H54 (cell line): ENCODE data around the gene GJA3.
"Not testable (repeated sequence)": the region's sequence is repeated elsewhere in the genome, so short reads cannot be mapped to it uniquely, and the experiment has no call there.

Source experiments
- DNase-seq: peaks from one replicate; pipeline ENCODE4 v3.0.0; 2011; ENCODE audit warnings: low spot score, mixed read lengths; ENCODE audit not compliant: insufficient read length
- FAIRE-seq: peaks from 3 replicates; lab custom pipeline; 2011; peaks lifted over from hg19 to GRCh38; lab: Jason Lieb, UNC
- POLR2A ChIP-seq: IDR thresholded peaks from 2 replicates; pipeline ENCODE4 v1.6.1; 2011; ENCODE audit warnings: low read depth, mild to moderate bottlenecking, low read length

The GJA3 gene

GRCh38 chr13:20174656-20175405, 14.0 kb upstream of the GJA3 start:
- TF ChIP-seq POLR2A: no peak
- DNase-seq: peak; percentile 84
- peak; percentile 78 for FAIRE-seq

- no peak for TF ChIP-seq POLR2A
- DNase-seq (no peak), FAIRE-seq (no peak)
These were observed 12.4 kb upstream of the GJA3 start for GRCh38 chr13:20173116-20173746.

GRCh38 chr13:20171364-20171763, 10.5 kb upstream of the GJA3 start:
- no peak for TF ChIP-seq POLR2A
- FAIRE-seq: no peak
- no peak for DNase-seq

GRCh38 chr13:20170921-20171320, 10.1 kb upstream of the GJA3 start:
- TF ChIP-seq POLR2A: no peak
- DNase-seq: no peak
- FAIRE-seq: no peak

- TF ChIP-seq POLR2A: no peak
- DNase-seq (no peak), FAIRE-seq (no peak)
These were observed 7.5 kb upstream of the GJA3 start for GRCh38 chr13:20168396-20168795.

GRCh38 chr13:20165417-20166257, 4.8 kb upstream of the GJA3 start:
- TF ChIP-seq POLR2A: no peak
- DNase-seq: no peak

GRCh38 chr13:20161951-20162300, 1.1 kb upstream of the GJA3 start:
- TF ChIP-seq POLR2A: no peak
- no peak for DNase-seq
- FAIRE-seq: no peak

More at GRCh38 chr13:20165417-20166257, 4.8 kb upstream of the GJA3 start:
- no peak for FAIRE-seq

GRCh38 chr13:20161275-20161950, 561 bp upstream of the GJA3 start:
- no peak for DNase-seq
- TF ChIP-seq POLR2A: no peak
- FAIRE-seq: no peak

GRCh38 chr13:20159646-20160305, 1.1 kb downstream of the GJA3 start:
- FAIRE-seq (no peak), DNase-seq (no peak)
- TF ChIP-seq POLR2A: no peak

GRCh38 chr13:20157151-20157796, 3.6 kb downstream of the GJA3 start:
- no peak for TF ChIP-seq POLR2A
- DNase-seq: no peak
- FAIRE-seq: no peak

- TF ChIP-seq POLR2A: no peak
- DNase-seq (no peak), FAIRE-seq (no peak)
These were observed 4.2 kb downstream of the GJA3 start for GRCh38 chr13:20156702-20157101.

- not testable (repeated sequence) for FAIRE-seq, DNase-seq
These were observed 7.6 kb downstream of the GJA3 start for GRCh38 chr13:20153290-20153689.

GRCh38 chr13:20151612-20152011, 9.2 kb downstream of the GJA3 start:
- FAIRE-seq: no peak
- TF ChIP-seq POLR2A: no peak
- DNase-seq: no peak

- DNase-seq: no peak
- no peak for FAIRE-seq
- TF ChIP-seq POLR2A: no peak
These were observed 9.8 kb downstream of the GJA3 start for GRCh38 chr13:20151016-20151415.
